Right lobe of liver (tissue), 6 donors: ENCODE data around the gene ZNF254. TPM values are rescaled to one million over a fixed set of nuclear protein-coding genes. Genes with fewer than 3 reads are reported as not detected.
"Not testable (repeated sequence)": the region's sequence is repeated elsewhere in the genome, so short reads cannot be mapped to it uniquely, and the experiment has no call there.

Source experiments
- ATAC-seq, 4 donors: fragments of 200-7000 bp; cut with Tn5 transposase; one replicate each; pipeline ENCODE4 v1.9.1; 2020; ENCODE audit warnings: mild to moderate bottlenecking in 4 of 4, moderate library complexity in 4 of 4
- DNase-seq, 3 donors: peaks; one replicate each; pipeline ENCODE4 v3.0.0-alpha.2; 2020
- H3K27ac ChIP-seq, 3 donors: fragments of 200-600 bp; one replicate each; pipeline ENCODE4 v1.8.0; 2022
- H3K27me3 ChIP-seq, 2 donors: fragments of 200-600 bp; one replicate each; pipeline ENCODE4 v1.8.0; 2022
- H3K36me3 ChIP-seq, 4 donors: fragments of 200-600 bp; sonication (generic) in 1 of 4; one replicate each; pipeline versions ENCODE4 v1.5.1 to v1.8.0; 2017 to 2022; ENCODE audit warnings: control low read depth in 1 of 4
- H3K4me1 ChIP-seq, 4 donors: fragments of 200-600 bp; sonication (generic) in 1 of 4; one replicate each; pipeline versions ENCODE4 v1.5.1 to v1.8.0; 2017 to 2022; ENCODE audit warnings: control low read depth in 1 of 4
- H3K4me3 ChIP-seq, 3 donors: fragments of 200-600 bp; one replicate each; pipeline ENCODE4 v1.8.0; 2022
- H3K9me3 ChIP-seq, 4 donors: fragments of 200-600 bp; sonication (generic) in 1 of 4; one replicate each; pipeline versions ENCODE4 v1.5.1 to v1.8.0; 2017 to 2022; ENCODE audit warnings: control low read depth in 1 of 4
- CTCF ChIP-seq, 4 donors: fragments of 200-600 bp in 3 of 4; fragments of 450-650 bp in 1 of 4; IDR thresholded peaks; one replicate each; pipeline versions ENCODE4 v1.5.1 to v1.8.0; 2016 to 2022; ENCODE audit warnings: antibody characterized with exemption in 4 of 4, mild to moderate bottlenecking in 2 of 4
- POLR2A ChIP-seq: fragments of 450-650 bp; IDR thresholded peaks from one replicate; pipeline ENCODE4 v1.6.1; 2017; ENCODE audit warnings: antibody characterized with exemption, mild to moderate bottlenecking
- WGBS: methylation state at CpG from one replicate; pipeline ENCODE4 v1.1.6; 2018; ENCODE audit warnings: low coverage, low lambda C conversion rate; ENCODE audit not compliant: insufficient coverage; ENCODE audit errors: missing lambda C conversion rate; 5-methylcytosine and 5-hydroxymethylcytosine counted together
- intact Hi-C, 2 donors: fragments of 100-400 bp; cut with DNase I; formaldehyde crosslinking; loops; one replicate each; pipeline versions ENCODE4 v1.11.2 to v1.14.1; 2022
- total RNA-seq, 6 experiments: library from RNA; depleted of rRNA in 2 of 6; stranded (reverse); fragments of >200 nt in 2 of 6; fragmentation: NEBNext Ultra II Directional in 3 of 6; extraction: Animal tissue kit (Norgen Biotek cat#: 25700) in 3 of 6; gene quantifications; one replicate each; pipeline versions ENCODE4 v1.1.0 to v1.2.4, GENCODE V29; 2016 to 2023
- donor health status: DM: no; HTN: yes; CAD: no.
- donor health status: DM: no; HTN: no; CAD: no.
- donor health status: DM: no; HTN: no; CAD: no.
- donor health status: DM: no; HTN: yes; CAD: no.
- donor health status: DM: no; HTN: yes; CAD: no.

ZNF254 gene
- total RNA-seq, 6 experiments from 2014 or later: 5.2 to 10.0 (median 8.0) TPM

GRCh38 chr19:24081056-24081455, 5.9 kb upstream of the ZNF254 start:
- Histone ChIP-seq H3K27me3 (no peaks in the 10 kb centered on the region), H3K27ac (no peak overlapping the region), H3K4me1 (no peaks in the 10 kb centered on the region), H3K9me3 (no peaks in the 10 kb centered on the region), H3K4me3 (no peak overlapping the region), H3K36me3 (no peaks in the 10 kb centered on the region)
- DNase-seq (no peak), ATAC-seq (no peak)
- 75% methylated on average over 4 of the region's 4 CpGs for WGBS
- no peak for TF ChIP-seq POLR2A
- no peak for TF ChIP-seq CTCF (IDR thresholded peaks at IDR 0.05)
- intact Hi-C loops: no loop called here

GRCh38 chr19:24098359-24098758, 11.4 kb downstream of the ZNF254 start:
- Histone ChIP-seq H3K27ac (no peak overlapping the region), H3K36me3 (no peaks in the 10 kb centered on the region), H3K27me3 (no peaks in the 10 kb centered on the region), H3K4me1 (no peaks in the 10 kb centered on the region), H3K9me3 (no peaks in the 10 kb centered on the region), H3K4me3 (no peak overlapping the region)
- DNase-seq (no peak), ATAC-seq (no peak)
- intact Hi-C loops: no loop called here
- 85% methylated on average over 2 of the region's 2 CpGs for WGBS
- no peak for TF ChIP-seq POLR2A
- TF ChIP-seq CTCF (IDR thresholded peaks at IDR 0.05): no peak

- Histone ChIP-seq H3K4me3 (no peak overlapping the region), H3K9me3 (no peaks in the 10 kb centered on the region), H3K27ac (no peak overlapping the region), H3K36me3 (no peaks in the 10 kb centered on the region), H3K27me3 (no peaks in the 10 kb centered on the region), H3K4me1 (no peaks in the 10 kb centered on the region)
- ATAC-seq (no peak), DNase-seq (no peak)
- intact Hi-C loops: no loop called here
- TF ChIP-seq CTCF (IDR thresholded peaks at IDR 0.05) (no peak), POLR2A (no peak)
Observed at GRCh38 chr19:24099829-24100228, 12.8 kb downstream of the ZNF254 start.

- intact Hi-C loops, H3K9me3 ChIP-seq, H3K36me3 ChIP-seq, H3K4me3 ChIP-seq, DNase-seq, H3K27ac ChIP-seq, H3K4me1 ChIP-seq, H3K27me3 ChIP-seq, ATAC-seq: not testable (repeated sequence)
- 100% methylated on average over 1 of the region's 2 CpGs for WGBS
Observed at GRCh38 chr19:24100597-24100996, 13.6 kb downstream of the ZNF254 start.

GRCh38 chr19:24101459-24102115, 14.6 kb downstream of the ZNF254 start:
- Histone ChIP-seq H3K27ac (no peak overlapping the region), H3K4me1 (no peaks in the 10 kb centered on the region), H3K27me3 (no peaks in the 10 kb centered on the region), H3K36me3 (peaks cover 0 to 8% (median 3%) of the 10 kb centered on the region in 4 donors), H3K4me3 (no peak overlapping the region), H3K9me3 (no peaks in the 10 kb centered on the region)
- no peak for DNase-seq
- no peak for ATAC-seq
- WGBS: 74% methylated on average over 2 of the region's 2 CpGs
- no peak for TF ChIP-seq CTCF (IDR thresholded peaks at IDR 0.05)
- no peak for TF ChIP-seq POLR2A
- intact Hi-C loops: no loop called here
